Lung microvascular endothelial cell (primary cell): ENCODE measurements around the gene SHROOM1. TPM values are rescaled to one million over a fixed set of nuclear protein-coding genes. Genes with fewer than 3 reads are reported as not detected.

Experiments used
- DNase-seq, 2 donors: peaks; one replicate each; pipeline versions ENCODE4 v3.0.0 to v3.0.0-alpha.2; 2010; ENCODE audit warnings: low read depth in 2 of 2
- total RNA-seq: library from RNA; depleted of rRNA; stranded (reverse); fragments of >200 nt; gene quantifications from 2 replicates; pipeline ENCODE4 v1.2.1, GENCODE V29; 2014

SHROOM1 gene
- total RNA-seq, 1 donor from 2014 or later, result 1.4 TPM

GRCh38 chr5:132778856-132779255 is 51.6 kb downstream of the SHROOM1 start:
- no peak for DNase-seq

GRCh38 chr5:132778129-132778528 is 52.3 kb downstream of the SHROOM1 start:
- DNase-seq, result no peak

GRCh38 chr5:132777209-132778069 is 53.0 kb downstream of the SHROOM1 start, which contains the start of gene SEPTIN8:
SEPTIN8 (minus strand) TSS chr5:132777239; CDS start chr5:132777137, 102 bp downstream.
- DNase-seq, result peak; percentile 41 to 49

- no peak for DNase-seq
Observed at GRCh38 chr5:132776938-132777208, 53.6 kb downstream of the SHROOM1 start.

GRCh38 chr5:132776131-132776937 is 54.1 kb downstream of the SHROOM1 start:
- DNase-seq, result peak; percentile 28 to 44

- DNase-seq, result no peak
Observed at GRCh38 chr5:132775476-132775961, 54.9 kb downstream of the SHROOM1 start.

GRCh38 chr5:132774896-132775295 is 55.6 kb downstream of the SHROOM1 start:
- DNase-seq, result no peak

GRCh38 chr5:132774406-132774805 is 56.0 kb downstream of the SHROOM1 start:
- DNase-seq, result no peak

- no peak for DNase-seq
Observed at GRCh38 chr5:132773601-132774355, 56.7 kb downstream of the SHROOM1 start.

GRCh38 chr5:132773114-132773513 is 57.3 kb downstream of the SHROOM1 start:
- no peak for DNase-seq

GRCh38 chr5:132772291-132773070 is 58.0 kb downstream of the SHROOM1 start:
- no peak for DNase-seq

Other genes with a start within 250 kb of the SHROOM1 start
- gene IL13, start 172.5 kb downstream of the SHROOM1 start, total RNA-seq, result not detected in 2 replicates
- not detected in 2 replicates for gene IL4, start 156.7 kb downstream of the SHROOM1 start, total RNA-seq
- 3.9 and 4.2 TPM in 2 replicates for gene KIF3A, start 93.1 kb downstream of the SHROOM1 start, total RNA-seq
- under 0.01 TPM in 1 of 2 replicates, not detected in the other for gene CCNI2, start 83.2 kb downstream of the SHROOM1 start, total RNA-seq
- 29.2 and 30.7 TPM in 2 replicates for gene SEPTIN8, start 53.4 kb downstream of the SHROOM1 start, total RNA-seq
- gene SOWAHA, start 17.3 kb downstream of the SHROOM1 start, total RNA-seq, result not detected in 2 replicates
- not detected in 2 replicates for gene GDF9, start 35.8 kb upstream of the SHROOM1 start, total RNA-seq
- 91.5 and 111 TPM in 2 replicates for gene UQCRQ, start 36.0 kb upstream of the SHROOM1 start, total RNA-seq
- under 0.01 TPM in 1 of 2 replicates, not detected in the other for gene LEAP2, start 43.0 kb upstream of the SHROOM1 start, total RNA-seq
- gene AFF4, start 133.0 kb upstream of the SHROOM1 start, total RNA-seq, result 19.8 and 20.4 TPM in 2 replicates
- gene ZCCHC10, start 195.9 kb upstream of the SHROOM1 start, total RNA-seq, result 13.1 and 14.3 TPM in 2 replicates
- gene HSPA4, start 221.4 kb upstream of the SHROOM1 start, total RNA-seq, result 74.8 and 79.1 TPM in 2 replicates